GM23338 (cell line): Measurements from ENCODE around the gene USF2. TPM values are rescaled to one million over a fixed set of nuclear protein-coding genes. Genes with fewer than 3 reads are reported as not detected.

Source experiments
- ATAC-seq: fragments of 200-7000 bp; cut with Tn5 transposase; 3 replicates; pipeline ENCODE4 v1.9.1; 2020
- DNase-seq: peaks from one replicate; pipeline ENCODE4 v3.0.0-alpha.2; 2015; ENCODE audit warnings: low spot score
- H2AFZ ChIP-seq: fragments of 200-600 bp; sonication (generic); 2 replicates; pipeline ENCODE4 v1.8.0; 2016; ENCODE audit warnings: antibody characterized with exemption, mild to moderate bottlenecking, moderate library complexity
- H3F3A ChIP-seq: fragments of 200-600 bp; sonication (generic); replicated peaks from 2 replicates; pipeline ENCODE4 v1.8.0; 2017; ENCODE audit warnings: antibody characterized with exemption, mixed run types, low read depth
- H3K27ac ChIP-seq: fragments of 200-600 bp; sonication (generic); 2 replicates; pipeline ENCODE4 v1.6.1; 2016; ENCODE audit warnings: low read depth
- H3K27me3 ChIP-seq: fragments of 200-600 bp; sonication (generic); 2 replicates; pipeline ENCODE4 v1.8.0; 2016; ENCODE audit warnings: mild to moderate bottlenecking, mixed run types, moderate library complexity; ENCODE audit not compliant: insufficient read depth
- H3K36me3 ChIP-seq: fragments of 200-600 bp; sonication (generic); 2 replicates; pipeline ENCODE4 v1.8.0; 2016; ENCODE audit warnings: mild to moderate bottlenecking; ENCODE audit not compliant: insufficient read depth
- H3K4me1 ChIP-seq: fragments of 200-600 bp; sonication (generic); 2 replicates; pipeline ENCODE4 v1.8.0; 2016; ENCODE audit warnings: mild to moderate bottlenecking, moderate library complexity; ENCODE audit not compliant: insufficient read depth
- H3K4me2 ChIP-seq: fragments of 200-600 bp; sonication (generic); 2 replicates; pipeline ENCODE4 v1.7.1; 2017; ENCODE audit warnings: mixed run types
- H3K4me3 ChIP-seq: fragments of 200-600 bp; sonication (generic); 2 replicates; pipeline ENCODE4 v1.6.1; 2016; ENCODE audit warnings: mixed run types
- H3K79me2 ChIP-seq: fragments of 200-600 bp; sonication (generic); replicated peaks from 2 replicates; pipeline ENCODE4 v1.8.0; 2017; ENCODE audit warnings: mild to moderate bottlenecking; ENCODE audit not compliant: insufficient read depth
- H3K9me2 ChIP-seq: fragments of 200-600 bp; sonication (generic); 2 replicates; pipeline ENCODE4 v1.8.0; 2017; ENCODE audit not compliant: insufficient read depth
- H4K20me1 ChIP-seq: fragments of 200-600 bp; sonication (generic); replicated peaks from 2 replicates; pipeline ENCODE4 v1.8.0; 2017; ENCODE audit warnings: mild to moderate bottlenecking; ENCODE audit not compliant: insufficient read depth
- H3K27ac Mint-ChIP-seq: 2 replicates; pipeline ENCODE4 v1.8.0; 2020; ENCODE audit warnings: inconsistent platforms, mild to moderate bottlenecking, moderate library complexity, mixed read lengths
- H3K27me3 Mint-ChIP-seq: 3 replicates; pipeline ENCODE4 v1.8.0; 2022; ENCODE audit warnings: low read depth, mild to moderate bottlenecking, moderate library complexity, mixed read lengths, inconsistent platforms; ENCODE audit not compliant: insufficient read depth, poor library complexity
- H3K36me3 Mint-ChIP-seq: 3 replicates; pipeline ENCODE4 v1.8.0; 2021; ENCODE audit warnings: low read depth, mild to moderate bottlenecking, inconsistent platforms, moderate library complexity, mixed read lengths
- H3K4me1 Mint-ChIP-seq: 3 replicates; pipeline ENCODE4 v1.8.0; 2020; ENCODE audit warnings: mild to moderate bottlenecking, inconsistent platforms, mixed read lengths
- H3K4me3 Mint-ChIP-seq: 3 replicates; pipeline ENCODE4 v1.8.0; 2021; ENCODE audit warnings: moderate library complexity, mild to moderate bottlenecking, inconsistent platforms, mixed read lengths
- H3K9me3 Mint-ChIP-seq: 3 replicates; pipeline ENCODE4 v1.8.0; 2020; ENCODE audit warnings: moderate library complexity, mild to moderate bottlenecking, inconsistent platforms, mixed read lengths
- CREB1 ChIP-seq: fragments of 250-450 bp; sonication (Bioruptor Pico); IDR thresholded peaks from 2 replicates; pipeline ENCODE4 v1.5.0; 2020; ENCODE audit warnings: low read depth, mild to moderate bottlenecking, moderate library complexity
- CTCF ChIP-seq, 2 experiments: fragments of 200-600 bp in 1 of 2; sonication (generic) in 1 of 2; conservative IDR thresholded peaks; 2 replicates each; pipeline versions ENCODE4 v1.5.1 to v1.6.1; 2016 to 2017; ENCODE audit warnings: antibody characterized with exemption in 2 of 2, low read depth in 2 of 2, mild to moderate bottlenecking in 2 of 2, moderate library complexity in 1 of 2
- ZNF462 ChIP-seq: fragments of 250-450 bp; sonication (Bioruptor Pico); IDR thresholded peaks from 2 replicates; pipeline ENCODE4 v1.5.0; 2020; ENCODE audit warnings: mild to moderate bottlenecking, moderate library complexity
- polyA plus RNA-seq: library from polyadenylated mRNA; unstranded; fragments of >200 nt; fragmentation: Nextera tagmentation; extraction: Ambion mirVana; gene quantifications from 2 replicates; pipeline ENCODE4 v1.2.1, GENCODE V29; 2016
- total RNA-seq: library from RNA; depleted of rRNA; stranded (reverse); fragments of >200 nt; shearing (Covaris generic); gene quantifications from 2 replicates; pipeline ENCODE4 v1.2.3, GENCODE V29; 2014

USF2 gene
- total and polyA plus RNA-seq, 2 experiments from 2014 or later = 28.9 to 60.5 TPM

GRCh38 chr19:35327642-35328041, 58.9 kb downstream of the USF2 start:
- H3K9me3 Mint-ChIP-seq = no peaks in the 10 kb centered on the region; the same call in 2 of the 3 replicates
- Histone ChIP-seq H3K4me2 (no peak overlapping the region), H3K4me3 (no peak overlapping the region), H3K9me2 (no peaks in the 10 kb centered on the region), H3K4me1 (no peaks in the 10 kb centered on the region), H3K36me3 (no peaks in the 10 kb centered on the region), H3K27ac (no peak overlapping the region), H2AFZ (no peak overlapping the region), H3K79me2 (no peaks in the 10 kb centered on the region), H3F3A (no peaks in the 10 kb centered on the region), H3K27me3 (no peaks in the 10 kb centered on the region), H4K20me1 (no peaks in the 10 kb centered on the region)
- H3K27me3 Mint-ChIP-seq = peaks cover 2% of the 10 kb centered on the region
- H3K27ac Mint-ChIP-seq = no peak overlapping the region
- H3K4me3 Mint-ChIP-seq = no peak overlapping the region; the same call in 2 of the 3 replicates
- DNase-seq = peak; percentile 63
- peaks cover 7% of the 10 kb centered on the region for H3K4me1 Mint-ChIP-seq
- no peaks in the 10 kb centered on the region for H3K36me3 Mint-ChIP-seq
- TF ChIP-seq ZNF462 (CRISPR knock-in tag) (no peak), CTCF (conservative IDR thresholded peaks at IDR 0.05; ENCODE audit: low read depth in 2 of 2) (peak; percentile 58 to 66)
- ATAC-seq = peak; percentile 96

DNA sequence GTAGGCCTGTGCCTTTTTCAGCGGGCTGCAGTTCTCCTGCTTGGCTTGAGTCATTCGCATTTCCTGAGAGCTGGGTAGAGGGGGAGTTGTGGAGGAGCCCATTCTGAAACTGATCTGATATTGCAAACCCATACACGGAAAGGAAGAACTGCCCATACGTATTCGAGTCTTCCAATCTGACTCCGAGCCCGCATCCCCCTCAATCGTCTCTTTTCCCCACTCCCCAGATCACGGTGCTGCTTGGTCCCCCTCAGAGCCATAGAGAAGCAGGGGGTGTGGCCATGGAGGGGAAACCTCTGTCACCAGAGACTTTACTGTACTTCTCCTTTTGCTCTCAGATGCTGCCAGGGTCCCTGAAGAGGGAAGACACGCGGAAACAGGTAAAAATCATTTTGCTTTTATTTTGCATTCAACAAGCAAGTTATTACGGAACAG, 60.1 kb downstream of the USF2 start, which contains the start of gene CD22:
TSS of gene CD22 (plus strand) at position 337 of the 435 bp plus-strand sequence. CDS start 2,854 bp downstream, outside the sequence.
- H4K20me1 ChIP-seq = no peaks in the 10 kb centered on the region
- H2AFZ ChIP-seq = peak within 1 kb of the TSS; percentile 74; the same call in 1 of the 2 replicates
- no peaks in the 10 kb centered on the region for H3K36me3 ChIP-seq
- Mint-ChIP-seq H3K27me3 (peaks cover 2% of the 10 kb centered on the region), H3K4me3 (no peak within 1 kb of the TSS), H3K4me1 (peaks cover 7% of the 10 kb centered on the region), H3K27ac (no peak within 1 kb of the TSS), H3K9me3 (no peaks in the 10 kb centered on the region; the same call in 2 of the 3 replicates), H3K36me3 (no peaks in the 10 kb centered on the region)
- 0 out of 2 replicates have a peak within 1 kb of the TSS, but pooled peaks have one; percentile 38 for H3K4me2 ChIP-seq
- DNase-seq (no peak), ATAC-seq (no peak)
- no peaks in the 10 kb centered on the region for H3K9me2 ChIP-seq
- H3K27me3 ChIP-seq = no peaks in the 10 kb centered on the region
- H3K4me3 ChIP-seq = no peak within 1 kb of the TSS
- no peaks in the 10 kb centered on the region for H3K4me1 ChIP-seq
- no peak within 1 kb of the TSS for H3K27ac ChIP-seq
- no peaks in the 10 kb centered on the region for H3K79me2 ChIP-seq
- H3F3A ChIP-seq = no peaks in the 10 kb centered on the region
- TF ChIP-seq ZNF462 (CRISPR knock-in tag) = no peak
- TF ChIP-seq CREB1 (CRISPR knock-in tag) = no peak
